ENCODE results near the gene SENP2.

The SENP2 gene

DNA sequence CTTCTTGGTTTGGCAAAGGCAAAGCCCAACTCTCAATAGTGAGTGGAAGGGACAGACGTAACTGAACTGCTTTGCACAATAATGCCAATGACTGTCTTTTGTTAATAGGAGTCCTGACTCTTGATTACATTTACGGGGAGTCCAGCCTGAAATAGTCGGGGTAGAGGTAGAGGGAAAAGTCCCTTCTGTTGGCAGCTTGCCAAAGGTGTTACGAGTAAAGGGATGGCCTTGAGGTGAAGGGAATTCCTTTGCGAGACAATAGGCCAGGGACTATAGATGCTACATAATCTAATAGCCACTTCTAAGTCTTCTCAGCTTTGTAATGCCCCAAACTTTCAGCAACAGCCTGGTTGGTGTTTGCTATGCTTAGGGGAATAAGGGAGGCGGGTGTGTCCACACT lies 2.2 kb upstream of the SENP2 start:
- ChIA-PET POLR2A (no interaction called here), CTCF (interaction anchor here (1.1 to 2.1 kb wide), 4 partner anchors 9 to 25 kb away, joined by 3 to 8 read pairs (median 4); no protein-coding TSS in a partner anchor)
- TF ChIP-seq, protein P1, sequence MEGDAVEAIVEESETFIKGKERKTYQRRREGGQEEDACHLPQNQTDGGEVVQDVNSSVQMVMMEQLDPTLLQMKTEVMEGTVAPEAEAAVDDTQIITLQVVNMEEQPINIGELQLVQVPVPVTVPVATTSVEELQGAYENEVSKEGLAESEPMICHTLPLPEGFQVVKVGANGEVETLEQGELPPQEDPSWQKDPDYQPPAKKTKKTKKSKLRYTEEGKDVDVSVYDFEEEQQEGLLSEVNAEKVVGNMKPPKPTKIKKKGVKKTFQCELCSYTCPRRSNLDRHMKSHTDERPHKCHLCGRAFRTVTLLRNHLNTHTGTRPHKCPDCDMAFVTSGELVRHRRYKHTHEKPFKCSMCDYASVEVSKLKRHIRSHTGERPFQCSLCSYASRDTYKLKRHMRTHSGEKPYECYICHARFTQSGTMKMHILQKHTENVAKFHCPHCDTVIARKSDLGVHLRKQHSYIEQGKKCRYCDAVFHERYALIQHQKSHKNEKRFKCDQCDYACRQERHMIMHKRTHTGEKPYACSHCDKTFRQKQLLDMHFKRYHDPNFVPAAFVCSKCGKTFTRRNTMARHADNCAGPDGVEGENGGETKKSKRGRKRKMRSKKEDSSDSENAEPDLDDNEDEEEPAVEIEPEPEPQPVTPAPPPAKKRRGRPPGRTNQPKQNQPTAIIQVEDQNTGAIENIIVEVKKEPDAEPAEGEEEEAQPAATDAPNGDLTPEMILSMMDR (IDR thresholded peaks at IDR 0.05; ENCODE audit: control extremely low read depth, extremely low read depth, low read depth, missing control alignments), result no peak
- DNase-seq (ENCODE audit: extremely low spot score), result no peak

DNA sequence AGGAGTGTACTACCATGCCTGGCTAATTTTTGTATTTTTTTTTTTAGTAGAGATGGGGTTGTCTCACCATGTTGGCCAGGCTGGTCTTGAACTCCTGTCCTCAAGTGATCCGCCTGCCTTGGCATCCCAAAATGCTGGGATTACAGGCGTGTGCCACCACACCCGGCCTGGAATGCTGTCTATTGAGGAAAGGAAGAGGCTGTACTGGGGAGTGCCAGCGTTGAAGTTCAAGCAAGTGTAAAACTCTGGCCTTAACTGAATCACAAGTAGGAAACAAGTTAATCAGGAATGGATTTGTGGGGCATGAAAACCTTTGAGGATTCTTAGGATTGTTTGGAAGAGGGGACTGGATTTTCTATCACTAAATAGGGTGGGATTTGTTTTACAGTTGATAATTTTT lies 1.4 kb upstream of the SENP2 start:
- ChIA-PET POLR2A (no interaction called here), CTCF (interaction anchor here (1.1 to 2.1 kb wide), 3 partner anchors 9 to 26 kb away, joined by 3 to 8 read pairs (median 4); no protein-coding TSS in a partner anchor)
- DNase-seq (ENCODE audit: extremely low spot score), result no peak
- TF ChIP-seq, protein P1 (IDR thresholded peaks at IDR 0.05; ENCODE audit: control extremely low read depth, extremely low read depth, low read depth, missing control alignments), result no peak

GRCh38 chr3:185585518-185585858 lies 607 bp upstream of the SENP2 start:
- ChIA-PET POLR2A (interaction anchor here (0.6 to 1.6 kb wide), 5 partner anchors 11 to 1926 kb away, joined by 3 to 5 read pairs (median 4); partner anchors contain the start of gene TMEM41A), CTCF (interaction anchor here (1.2 to 3.0 kb wide), 7 partner anchors 10 to 259 kb away, joined by 3 to 19 read pairs (median 4); no protein-coding TSS in a partner anchor)
- TF ChIP-seq, protein P1 (IDR thresholded peaks at IDR 0.05; ENCODE audit: control extremely low read depth, extremely low read depth, low read depth, missing control alignments), result no peak
- no peak for DNase-seq (ENCODE audit: extremely low spot score)

DNA sequence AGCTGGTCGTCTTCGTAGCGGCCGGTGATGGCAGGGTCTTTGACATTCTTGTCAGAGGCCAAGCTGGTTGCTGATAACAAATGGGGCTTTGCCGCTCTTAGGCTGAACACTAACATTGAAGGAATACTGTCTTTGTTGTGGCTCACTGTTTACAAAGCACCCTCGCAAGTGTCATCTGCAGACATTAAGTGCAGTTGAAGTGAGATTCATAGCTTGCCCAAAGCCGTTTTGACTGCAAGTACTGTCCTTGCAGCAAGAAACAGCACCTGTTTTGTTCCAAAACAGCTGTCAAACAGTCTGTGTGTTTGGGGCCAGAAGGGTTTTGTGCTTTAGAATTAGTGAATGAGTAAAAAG lies 568 bp downstream of the SENP2 start:
- no peak for DNase-seq (ENCODE audit: extremely low spot score)
- TF ChIP-seq, protein P1 (IDR thresholded peaks at IDR 0.05; ENCODE audit: control extremely low read depth, extremely low read depth, low read depth, missing control alignments), result no peak
- ChIA-PET POLR2A (interaction anchor here (0.5 to 1.6 kb wide), 6 partner anchors 9 to 639 kb away, joined by 3 to 5 read pairs (median 4); partner anchors contain the start of genes MAP3K13 and TMEM41A), CTCF (interaction anchor here (0.9 to 3.0 kb wide), 13 partner anchors 9 to 279 kb away, joined by 3 to 19 read pairs (median 4); no protein-coding TSS in a partner anchor)

- no peak for DNase-seq (ENCODE audit: extremely low spot score)
- POLR2A ChIA-PET, result no interaction called here
- CTCF ChIA-PET, result interaction anchor here (0.6 to 0.8 kb wide), 2 partner anchors 47 to 66 kb away, joined by 3 read pairs; no protein-coding TSS in a partner anchor
- TF ChIP-seq, protein P1 (IDR thresholded peaks at IDR 0.05; ENCODE audit: control extremely low read depth, extremely low read depth, low read depth, missing control alignments), result no peak
Measured at GRCh38 chr3:185594073-185594472, 8.0 kb downstream of the SENP2 start.

DNA sequence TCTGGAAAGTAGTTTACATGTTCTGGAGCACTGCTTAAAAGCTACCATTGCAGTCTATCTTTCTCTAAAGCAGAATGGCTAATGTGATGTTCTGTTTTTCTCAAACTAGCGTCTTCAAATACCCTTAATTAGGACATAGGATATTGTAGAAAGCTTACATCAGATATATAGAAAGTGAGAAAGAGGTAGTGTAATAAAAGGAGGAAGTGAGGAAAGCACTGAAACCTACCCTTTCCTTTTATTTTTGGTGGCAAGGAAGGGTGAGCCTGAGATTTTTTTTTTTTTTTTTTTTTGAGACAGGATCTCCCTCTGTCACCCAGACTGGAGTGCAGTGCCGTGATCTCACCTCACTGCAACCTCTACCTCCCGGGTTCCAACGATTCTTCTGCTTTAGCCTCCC lies 9.4 kb downstream of the SENP2 start:
- POLR2A ChIA-PET, result interaction anchor here (0.7 to 1.8 kb wide), 2 partner anchors 9 to 1226 kb away, joined by 5 read pairs; partner anchors contain the start of gene SENP2
- DNase-seq (ENCODE audit: extremely low spot score), result peak; percentile 53
- TF ChIP-seq, protein P1 (IDR thresholded peaks at IDR 0.05; ENCODE audit: control extremely low read depth, extremely low read depth, low read depth, missing control alignments), result no peak
- CTCF ChIA-PET, result interaction anchor here (2.1 to 2.3 kb wide), 2 partner anchors 9 to 20 kb away, joined by 12 to 15 read pairs; partner anchors contain the start of gene SENP2

Measured in GM10248 (cell line).